ENCODE results near the gene ACOXL.

The ACOXL gene

GRCh38 chr2:110865188-110865587, 132.8 kb downstream of the ACOXL start:
- no peak for TF ChIP-seq JUND (IDR thresholded peaks at IDR 0.05; ENCODE audit: low read depth)
- DNase-seq (ENCODE audit: low read depth in 1 of 2, low spot score in 1 of 2): no peak
- in situ Hi-C loops (cut with HindIII; ENCODE audit: low pct_unique_long_range_greater_than_20kb, low sequenced_read_pairs): no loop called here

- in situ Hi-C loops (cut with HindIII; ENCODE audit: low pct_unique_long_range_greater_than_20kb, low sequenced_read_pairs): no loop called here
- no peak for TF ChIP-seq JUND (IDR thresholded peaks at IDR 0.05; ENCODE audit: low read depth)
- DNase-seq (ENCODE audit: low read depth in 1 of 2, low spot score in 1 of 2): no peak
These were observed 133.7 kb downstream of the ACOXL start for GRCh38 chr2:110866045-110866444.

- in situ Hi-C loops (cut with HindIII; ENCODE audit: low pct_unique_long_range_greater_than_20kb, low sequenced_read_pairs): no loop called here
- TF ChIP-seq JUND (IDR thresholded peaks at IDR 0.05; ENCODE audit: low read depth): no peak
- DNase-seq (ENCODE audit: low read depth in 1 of 2, low spot score in 1 of 2): no peak
These were observed 134.1 kb downstream of the ACOXL start for GRCh38 chr2:110866466-110866865.

GRCh38 chr2:110867078-110867477, 134.7 kb downstream of the ACOXL start:
- in situ Hi-C loops (cut with HindIII; ENCODE audit: low pct_unique_long_range_greater_than_20kb, low sequenced_read_pairs): no loop called here
- TF ChIP-seq JUND (IDR thresholded peaks at IDR 0.05; ENCODE audit: low read depth): no peak
- DNase-seq (ENCODE audit: low read depth in 1 of 2, low spot score in 1 of 2): no peak

- DNase-seq (ENCODE audit: low read depth in 1 of 2, low spot score in 1 of 2): no peak
These were observed 136.6 kb downstream of the ACOXL start for GRCh38 chr2:110868971-110869370.

GRCh38 chr2:110869472-110870446, 137.4 kb downstream of the ACOXL start:
- in situ Hi-C loops (cut with HindIII; ENCODE audit: low pct_unique_long_range_greater_than_20kb, low sequenced_read_pairs): no loop called here
- no peak for DNase-seq (ENCODE audit: low read depth in 1 of 2, low spot score in 1 of 2)
- TF ChIP-seq JUND (IDR thresholded peaks at IDR 0.05; ENCODE audit: low read depth): no peak

More at GRCh38 chr2:110868971-110869370, 136.6 kb downstream of the ACOXL start:
- in situ Hi-C loops (cut with HindIII; ENCODE audit: low pct_unique_long_range_greater_than_20kb, low sequenced_read_pairs): no loop called here
- no peak for TF ChIP-seq JUND (IDR thresholded peaks at IDR 0.05; ENCODE audit: low read depth)

GRCh38 chr2:110870545-110870944, 138.2 kb downstream of the ACOXL start:
- TF ChIP-seq JUND (IDR thresholded peaks at IDR 0.05; ENCODE audit: low read depth): no peak
- DNase-seq (ENCODE audit: low read depth in 1 of 2, low spot score in 1 of 2): no peak
- in situ Hi-C loops (cut with HindIII; ENCODE audit: low pct_unique_long_range_greater_than_20kb, low sequenced_read_pairs): no loop called here

- no peak for TF ChIP-seq JUND (IDR thresholded peaks at IDR 0.05; ENCODE audit: low read depth)
- no peak for DNase-seq (ENCODE audit: low read depth in 1 of 2, low spot score in 1 of 2)
- in situ Hi-C loops (cut with HindIII; ENCODE audit: low pct_unique_long_range_greater_than_20kb, low sequenced_read_pairs): no loop called here
These were observed 139.3 kb downstream of the ACOXL start for GRCh38 chr2:110871637-110872036.

GRCh38 chr2:110872521-110872920, 140.1 kb downstream of the ACOXL start:
- DNase-seq (ENCODE audit: low read depth in 1 of 2, low spot score in 1 of 2): no peak
- TF ChIP-seq JUND (IDR thresholded peaks at IDR 0.05; ENCODE audit: low read depth): no peak
- in situ Hi-C loops (cut with HindIII; ENCODE audit: low pct_unique_long_range_greater_than_20kb, low sequenced_read_pairs): no loop called here

- in situ Hi-C loops (cut with HindIII; ENCODE audit: low pct_unique_long_range_greater_than_20kb, low sequenced_read_pairs): no loop called here
- no peak for TF ChIP-seq JUND (IDR thresholded peaks at IDR 0.05; ENCODE audit: low read depth)
- DNase-seq (ENCODE audit: low read depth in 1 of 2, low spot score in 1 of 2): no peak
These were observed 140.7 kb downstream of the ACOXL start for GRCh38 chr2:110873056-110873502.

GRCh38 chr2:110873597-110874452, 141.5 kb downstream of the ACOXL start:
- no peak for TF ChIP-seq JUND (IDR thresholded peaks at IDR 0.05; ENCODE audit: low read depth)
- DNase-seq (ENCODE audit: low read depth in 1 of 2, low spot score in 1 of 2): no peak
- in situ Hi-C loops (cut with HindIII; ENCODE audit: low pct_unique_long_range_greater_than_20kb, low sequenced_read_pairs): no loop called here

GRCh38 chr2:110874453-110875383, 142.3 kb downstream of the ACOXL start:
- in situ Hi-C loops (cut with HindIII; ENCODE audit: low pct_unique_long_range_greater_than_20kb, low sequenced_read_pairs): no loop called here

More at GRCh38 chr2:110874453-110875383, 142.3 kb downstream of the ACOXL start:
- TF ChIP-seq JUND (IDR thresholded peaks at IDR 0.05; ENCODE audit: low read depth): no peak
- no peak for DNase-seq (ENCODE audit: low read depth in 1 of 2, low spot score in 1 of 2)
